Cortex of kidney (tissue), 1 donor: Measurements from ENCODE around the gene AGBL1.

ENCODE experiments used
- DNase-seq: peaks from one replicate; lab custom pipeline; 2025; lab: John Stamatoyannopoulos, UW

AGBL1 gene

DNA sequence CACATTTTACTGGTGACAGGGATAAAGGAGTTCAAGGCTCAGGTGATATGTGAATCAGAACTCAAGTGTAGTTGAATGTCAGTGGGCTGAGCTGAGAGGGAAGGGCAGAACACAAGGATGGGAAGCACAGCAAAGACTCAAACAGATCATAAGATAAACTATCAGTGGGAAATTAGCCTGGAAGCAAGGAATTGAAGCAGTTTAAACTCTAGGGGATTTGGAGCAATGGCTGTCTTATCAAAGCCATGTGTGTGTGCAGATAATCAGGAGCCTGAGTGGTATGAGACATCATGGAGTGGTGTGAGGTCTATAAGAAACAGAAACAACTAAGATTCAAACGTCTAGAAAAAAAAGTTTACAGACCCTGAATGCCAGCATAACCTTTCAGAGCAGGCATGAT, 634.6 kb downstream of the AGBL1 start:
- no peak for DNase-seq

- DNase-seq: no peak
These were observed 646.0 kb downstream of the AGBL1 start for GRCh38 chr15:86725628-86726027.

GRCh38 chr15:86735247-86736040, 655.8 kb downstream of the AGBL1 start:
- DNase-seq: no peak

DNA sequence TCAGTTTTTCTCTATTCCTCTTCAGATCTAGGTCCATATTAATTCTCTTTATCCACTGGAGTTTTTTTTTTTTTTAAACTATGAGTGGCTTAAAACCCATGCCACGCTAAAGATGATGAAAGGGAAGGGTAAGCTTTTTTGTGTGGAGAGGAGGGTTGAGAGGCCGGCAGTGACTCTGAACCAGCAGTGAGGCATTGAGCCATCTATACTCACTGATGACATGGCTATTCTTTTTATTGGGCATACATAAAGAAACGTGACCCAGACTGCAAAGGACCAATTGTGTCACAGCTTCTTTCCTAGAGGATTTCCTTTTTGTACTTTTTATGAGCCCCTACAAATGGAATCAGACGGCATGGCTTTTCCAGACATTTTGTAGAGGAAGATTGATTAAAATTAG, 662.2 kb downstream of the AGBL1 start:
- no peak for DNase-seq

DNA sequence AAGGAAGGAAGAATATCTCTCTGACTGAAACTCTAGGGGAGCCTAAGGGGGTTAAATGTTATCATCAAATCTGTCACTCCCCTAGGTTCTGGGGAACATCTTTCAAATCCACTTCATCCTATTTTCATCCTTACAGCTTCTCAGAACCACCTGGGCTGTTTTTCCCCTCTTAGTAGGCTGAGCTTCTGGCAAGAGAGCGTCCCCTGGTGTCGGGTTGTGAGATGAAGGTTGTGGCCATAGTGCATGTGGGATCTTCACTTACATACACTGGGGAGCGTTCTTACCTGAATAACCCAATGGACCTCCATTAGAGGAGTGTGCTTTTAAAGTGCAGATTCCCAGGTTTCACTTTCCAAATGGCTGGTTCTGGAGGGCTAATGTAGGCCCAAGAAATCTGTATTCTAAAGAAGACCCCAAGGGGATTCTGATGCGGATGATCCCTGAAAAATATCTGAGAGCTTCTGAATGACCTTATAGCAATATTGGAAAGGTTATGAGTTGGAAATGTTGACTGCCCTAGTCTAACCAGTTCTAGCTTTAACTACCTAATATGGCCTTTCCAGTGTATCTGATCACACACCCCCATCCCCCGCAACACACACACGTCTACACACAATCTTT, 663.7 kb downstream of the AGBL1 start:
- DNase-seq: no peak

DNA sequence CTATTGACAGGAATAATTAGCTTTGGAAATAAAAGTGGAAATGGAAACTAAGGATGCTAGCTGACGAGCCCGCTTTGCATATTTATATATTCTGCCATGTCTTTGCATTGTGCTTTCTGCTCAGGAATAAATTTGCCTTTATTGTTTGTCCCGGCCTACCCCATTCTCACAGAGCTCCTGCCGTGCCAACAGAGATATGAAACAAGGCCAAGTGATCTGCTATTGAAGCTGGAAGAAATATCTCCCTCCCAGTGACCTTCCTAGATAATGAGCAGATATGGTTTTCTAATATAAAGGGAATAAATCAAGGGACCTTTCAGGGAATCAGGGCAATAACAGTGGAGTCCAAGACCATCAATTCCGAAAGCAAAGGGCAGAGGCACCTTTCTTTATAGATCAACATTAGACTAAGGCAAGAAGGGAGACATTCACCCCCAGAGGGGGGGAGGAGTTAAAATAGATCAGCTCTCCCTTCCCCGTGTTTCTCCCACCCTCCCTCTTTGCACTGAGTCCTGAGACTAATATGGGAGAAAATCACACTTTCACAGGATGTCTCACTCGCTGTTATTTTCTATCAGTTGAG, 664.6 kb downstream of the AGBL1 start:
- no peak for DNase-seq

DNA sequence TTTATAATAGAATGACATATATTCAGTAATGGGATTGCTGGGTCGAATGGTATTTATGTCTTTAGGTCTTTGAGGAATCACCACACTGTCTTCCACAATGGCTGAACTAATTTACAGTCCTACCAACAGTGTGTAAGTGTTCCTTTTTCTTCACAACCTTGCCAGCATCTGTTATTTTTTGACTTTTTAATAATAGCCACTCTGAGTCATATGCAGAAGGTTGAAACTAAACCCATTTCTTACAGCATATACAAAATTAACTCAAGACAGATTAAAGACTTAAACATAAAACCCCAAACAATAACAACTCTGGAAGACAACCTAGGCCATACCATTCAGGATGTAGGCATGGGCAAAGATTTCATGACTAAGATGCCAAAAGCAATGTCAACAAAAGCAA, 671.4 kb downstream of the AGBL1 start:
- DNase-seq: no peak

GRCh38 chr15:86754846-86755245, 675.2 kb downstream of the AGBL1 start:
- no peak for DNase-seq

DNA sequence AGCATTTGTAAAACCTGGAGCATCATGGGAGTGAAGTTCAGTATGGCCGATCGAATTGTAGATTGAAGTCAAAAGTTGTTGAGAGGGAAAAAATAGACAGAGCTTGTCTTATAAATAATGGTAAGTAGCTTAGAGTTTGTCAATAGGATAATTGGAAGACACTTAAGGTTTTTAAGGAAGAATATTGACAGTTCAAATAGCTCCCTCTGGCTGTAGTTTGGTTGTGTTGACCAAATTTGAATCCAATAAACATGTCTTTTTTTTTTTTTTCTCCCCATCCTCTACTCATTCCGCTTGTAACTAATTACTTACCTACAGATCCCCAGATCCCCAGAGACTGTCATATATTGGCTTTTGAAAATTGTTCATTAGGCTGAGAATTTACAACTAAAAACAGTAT, 677.0 kb downstream of the AGBL1 start:
- DNase-seq: no peak

- no peak for DNase-seq
These were observed 680.3 kb downstream of the AGBL1 start for GRCh38 chr15:86759800-86760523.

DNA sequence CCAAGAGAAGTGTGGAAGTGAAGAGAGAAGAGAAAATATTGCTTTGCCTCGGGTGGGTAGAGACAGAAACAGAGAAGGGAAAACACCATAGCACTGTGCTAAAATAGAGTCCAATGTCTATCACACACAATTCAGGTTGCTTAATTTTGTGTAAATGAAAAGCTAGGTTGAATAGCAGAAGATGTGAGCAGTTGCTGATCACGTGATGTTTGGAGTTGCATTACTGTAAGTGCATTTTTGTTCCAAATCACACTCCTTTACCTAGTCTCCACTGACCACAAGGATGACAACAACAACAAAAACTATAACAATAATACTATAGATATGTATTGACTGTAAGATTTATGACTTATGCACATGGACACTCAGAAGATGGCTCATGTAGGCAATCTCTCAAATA, 683.2 kb downstream of the AGBL1 start:
- no peak for DNase-seq

DNA sequence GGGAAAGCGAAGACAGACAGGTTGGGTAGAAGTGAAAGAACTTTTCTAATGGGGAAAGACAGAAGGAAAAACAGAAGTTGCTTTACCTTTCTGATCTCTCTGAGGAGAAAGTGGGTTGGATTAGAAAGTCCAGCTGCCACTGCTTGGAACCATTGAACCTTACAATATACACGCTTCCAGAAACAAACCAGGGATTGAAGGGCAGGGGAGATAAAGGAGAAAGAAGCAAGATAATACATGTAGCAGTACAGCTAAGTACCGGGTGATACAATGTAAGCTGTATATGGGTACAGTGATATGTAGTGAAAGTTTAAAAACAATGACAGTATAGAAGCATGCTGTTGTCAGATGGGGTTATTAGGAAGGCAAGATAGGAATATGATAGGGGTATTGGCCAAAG, 684.4 kb downstream of the AGBL1 start:
- DNase-seq: no peak

DNA sequence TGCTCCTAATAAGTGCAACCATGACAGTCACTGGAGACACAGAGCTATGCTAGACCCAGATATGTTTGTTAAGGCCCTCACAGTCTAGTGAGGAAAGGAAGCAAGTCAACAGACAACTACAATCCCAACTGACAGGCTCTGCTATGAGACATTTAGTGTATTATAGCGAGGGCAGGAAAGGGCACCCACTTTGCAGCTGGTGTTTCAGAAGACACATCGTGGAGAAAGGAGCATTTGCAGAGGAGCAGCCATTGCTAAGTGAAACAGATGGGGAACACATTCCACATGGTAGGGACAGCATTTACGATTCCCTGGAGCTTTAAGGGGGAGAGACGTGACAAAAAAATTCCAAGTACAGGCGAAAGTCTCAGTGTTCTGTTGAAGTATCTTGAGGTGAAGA, 685.6 kb downstream of the AGBL1 start:
- no peak for DNase-seq

DNA sequence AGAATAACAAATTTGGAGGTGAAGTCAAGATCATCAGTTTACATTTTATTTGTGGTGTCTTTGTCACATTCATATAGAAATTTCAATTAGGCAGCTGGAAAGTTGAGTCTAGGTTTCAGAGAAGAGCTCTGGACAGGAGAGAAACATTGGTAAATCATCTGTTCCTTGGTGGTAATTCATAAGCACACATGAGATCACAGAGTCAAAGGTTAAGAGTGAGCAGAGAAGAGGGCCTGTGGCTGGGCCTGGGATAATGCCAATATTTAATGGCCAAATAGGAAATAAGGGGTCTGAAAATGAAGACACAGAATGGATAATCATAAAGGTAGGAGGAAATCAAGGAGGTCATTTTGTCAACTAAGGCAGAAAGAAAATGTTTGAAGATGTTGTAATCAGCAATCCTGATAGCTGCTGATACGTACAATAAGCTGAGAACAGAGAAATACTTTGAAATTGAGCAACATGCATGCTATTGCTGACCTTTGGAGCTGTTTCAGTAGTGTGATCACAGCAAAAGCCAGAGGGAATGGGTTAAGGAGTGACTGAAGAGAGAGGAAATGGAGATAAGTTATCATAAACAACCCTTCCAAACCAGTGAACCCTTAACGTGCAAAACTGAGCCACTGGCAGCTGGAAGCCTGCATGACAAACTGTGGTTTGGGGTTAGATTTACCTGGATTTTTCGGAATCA, 692.8 kb downstream of the AGBL1 start:
- no peak for DNase-seq

DNA sequence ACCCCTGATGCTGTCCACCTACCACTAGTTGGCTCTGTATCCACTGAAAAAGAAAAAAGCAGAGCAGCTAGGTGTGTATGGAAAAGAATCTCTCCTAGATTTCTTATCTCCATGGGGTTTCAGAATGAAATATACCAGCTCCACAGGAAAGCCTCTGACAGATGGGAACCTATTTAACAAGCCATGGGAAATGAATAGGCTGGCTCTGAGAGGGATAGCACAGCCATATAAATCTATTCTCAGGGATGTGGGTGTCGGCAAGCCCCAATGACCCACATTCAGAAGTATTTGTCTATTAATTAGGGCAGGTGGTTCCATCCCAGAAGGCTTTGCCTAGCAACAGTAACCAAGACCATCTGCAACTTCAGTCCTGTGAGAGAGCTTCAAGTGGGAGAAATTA, 694.1 kb downstream of the AGBL1 start:
- no peak for DNase-seq

GRCh38 chr15:86776145-86776544, 696.5 kb downstream of the AGBL1 start:
- DNase-seq: no peak

DNA sequence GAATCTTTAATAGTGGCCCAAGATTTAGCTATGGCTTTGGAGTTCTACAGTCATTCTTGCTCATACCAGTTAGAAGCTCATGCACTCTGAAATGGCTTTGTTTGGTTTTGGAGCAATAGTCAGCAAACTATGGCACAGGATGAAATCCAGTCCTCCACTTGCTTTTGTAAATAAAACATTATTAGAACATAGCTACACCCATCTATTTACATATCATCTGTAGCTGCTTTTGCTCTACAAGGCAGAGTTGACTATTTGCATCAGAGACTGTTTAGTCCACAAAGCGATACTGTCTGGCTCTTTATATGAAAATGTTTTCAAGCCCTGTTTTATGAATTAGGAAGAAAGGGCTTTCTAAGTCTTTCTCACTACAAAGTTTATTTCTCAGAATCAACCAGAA, 716.9 kb downstream of the AGBL1 start:
- DNase-seq: no peak

- no peak for DNase-seq
These were observed 717.5 kb downstream of the AGBL1 start for GRCh38 chr15:86797135-86797534.

- no peak for DNase-seq
These were observed 719.6 kb downstream of the AGBL1 start for GRCh38 chr15:86799226-86799625.

- DNase-seq: no peak
These were observed 722.6 kb downstream of the AGBL1 start for GRCh38 chr15:86802244-86802643.

DNA sequence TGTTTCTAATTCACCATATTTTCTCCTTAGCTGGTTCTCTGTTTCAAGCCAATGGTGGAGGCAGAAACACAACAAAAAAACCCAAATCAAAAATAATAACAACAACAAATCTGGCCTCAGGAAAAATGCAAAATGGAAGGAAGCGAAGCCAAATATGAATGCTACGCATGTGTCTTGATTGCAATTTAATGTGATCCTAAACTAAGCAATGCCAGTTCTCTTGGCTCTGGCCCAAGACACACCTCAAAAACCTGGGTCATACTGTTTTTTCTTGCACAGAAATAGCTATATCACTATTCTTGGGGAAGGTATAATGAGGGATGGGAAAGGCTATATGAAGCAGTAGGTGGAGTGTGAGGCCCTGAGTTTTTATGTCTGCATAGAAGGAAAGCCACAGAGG, 724.7 kb downstream of the AGBL1 start:
- DNase-seq: no peak

- no peak for DNase-seq
These were observed 730.7 kb downstream of the AGBL1 start for GRCh38 chr15:86810329-86810728.
